Stimulated activated CD8-positive, alpha-beta memory T cell treated with anti-CD3 and anti-CD28 coated beads, Interleukin-4, amount 100 ng/mL, for 24 hours (primary cell): ENCODE results near the gene KIF5A.
A peak's percentile ranks its signal among the peaks of the same experiment; 100 is the strongest.

Experiments used
- DNase-seq: peaks from one replicate; pipeline ENCODE4 v3.0.0-alpha.2; 2020; ENCODE audit warnings: low read depth

KIF5A gene

DNA sequence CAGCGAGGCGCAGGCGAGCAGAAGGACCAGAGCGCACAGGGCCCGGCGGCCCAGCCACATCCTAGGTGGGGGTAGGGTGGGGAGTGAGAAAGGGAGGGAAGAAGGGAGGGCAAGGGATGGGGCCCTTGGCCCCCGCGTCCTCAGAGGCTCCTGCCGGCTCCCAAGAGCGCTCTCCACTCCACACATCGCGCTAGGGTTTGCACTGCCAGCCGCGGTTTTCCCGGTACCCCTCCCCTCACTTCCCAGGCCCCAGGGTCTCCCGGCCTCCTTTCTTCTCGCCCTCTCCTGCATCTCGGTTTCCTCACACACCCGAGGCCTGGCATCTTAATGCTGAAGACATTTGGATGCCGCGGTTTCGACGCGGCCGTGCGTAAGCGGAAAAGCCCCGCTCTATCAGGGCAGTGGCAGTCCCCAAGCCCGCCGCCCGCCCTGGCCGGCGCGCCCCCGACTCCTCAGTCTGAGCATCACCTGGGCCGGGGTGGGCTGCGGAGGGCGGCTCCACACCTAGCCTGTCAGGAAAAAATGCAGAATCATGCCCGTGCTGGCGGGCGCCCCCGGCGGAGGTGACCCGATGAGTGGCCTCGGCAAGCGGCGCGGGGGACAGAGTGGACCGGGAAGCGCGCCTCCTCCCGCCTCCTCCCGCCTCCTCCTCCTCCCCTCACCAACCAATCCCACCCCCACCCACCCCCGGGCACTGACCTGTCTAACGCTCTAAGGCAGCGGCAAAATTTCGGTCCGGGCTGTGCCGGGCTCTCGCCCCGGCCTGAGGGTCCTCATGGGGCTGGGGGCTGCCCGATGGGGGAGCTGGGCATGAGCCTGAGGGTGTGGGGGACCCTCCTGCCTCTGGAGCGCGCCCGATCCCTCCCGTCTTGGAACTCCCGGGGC lies 82.5 kb downstream of the KIF5A start:
- no peak for DNase-seq

DNA sequence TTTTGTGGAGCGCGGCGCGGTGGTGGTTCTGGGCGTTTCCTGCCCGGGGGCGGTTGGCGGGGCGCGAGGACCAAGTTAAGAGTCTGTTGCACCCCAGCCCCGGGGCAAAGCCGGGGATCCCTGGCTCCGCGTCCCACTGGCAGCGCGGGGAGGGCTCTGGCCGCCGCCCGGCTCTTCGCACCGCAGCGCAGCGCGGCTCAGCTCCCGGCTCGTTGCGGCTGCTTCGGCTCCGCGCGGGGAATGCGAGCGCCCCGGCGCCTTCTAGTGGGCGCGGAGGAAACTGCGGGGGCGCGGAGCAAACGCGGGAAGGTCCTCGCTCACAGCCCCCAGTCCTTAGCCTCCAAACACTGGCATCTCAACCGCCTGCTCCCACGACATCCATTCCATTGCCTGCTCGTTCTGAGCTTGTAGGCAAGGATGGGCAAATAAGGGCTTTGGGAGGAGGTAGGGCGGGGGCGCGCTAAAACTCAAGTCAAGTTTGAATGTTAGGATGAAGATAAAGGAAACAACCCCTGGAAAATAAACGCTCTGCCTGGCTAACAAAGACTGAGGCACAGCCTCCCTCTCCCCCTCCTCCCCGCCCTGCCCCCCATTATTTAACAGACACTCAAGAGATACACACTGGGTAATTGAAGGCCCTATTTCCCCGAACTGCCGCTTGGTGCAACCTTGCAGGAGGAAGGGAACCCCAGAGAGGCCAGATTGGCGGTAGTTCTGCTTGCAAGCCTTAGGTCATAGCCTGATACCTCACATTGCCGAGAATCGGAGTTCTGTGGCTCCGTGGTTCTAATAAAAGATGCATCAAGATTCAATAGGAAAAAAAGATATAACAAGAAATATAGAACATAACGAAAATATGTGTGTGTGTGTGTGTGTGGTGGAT lies 83.4 kb downstream of the KIF5A start, which contains the start of gene B4GALNT1:
B4GALNT1 (minus strand) TSS at position 244 of the 883 bp plus-strand sequence. CDS start 1,069 bp downstream, outside the sequence.
- peak; percentile 50 for DNase-seq
